GM21717 (cell line): ENCODE data around the gene LBX2.
"Not testable (repeated sequence)": the region's sequence is repeated elsewhere in the genome, so short reads cannot be mapped to it uniquely, and the experiment has no call there.

Source experiments
- ATAC-seq: cut with Tn5 transposase; IDR thresholded peaks from one replicate; pipeline ENCODE4 v1.9.1; 2021; ENCODE audit warnings: mild to moderate bottlenecking, moderate library complexity; ENCODE audit not compliant: unreplicated experiment

The LBX2 gene

GRCh38 chr2:74486141-74486540 is 13.3 kb downstream of the LBX2 start:
- no peak for ATAC-seq

GRCh38 chr2:74483675-74484164 is 15.7 kb downstream of the LBX2 start:
- not testable (repeated sequence) for ATAC-seq

DNA sequence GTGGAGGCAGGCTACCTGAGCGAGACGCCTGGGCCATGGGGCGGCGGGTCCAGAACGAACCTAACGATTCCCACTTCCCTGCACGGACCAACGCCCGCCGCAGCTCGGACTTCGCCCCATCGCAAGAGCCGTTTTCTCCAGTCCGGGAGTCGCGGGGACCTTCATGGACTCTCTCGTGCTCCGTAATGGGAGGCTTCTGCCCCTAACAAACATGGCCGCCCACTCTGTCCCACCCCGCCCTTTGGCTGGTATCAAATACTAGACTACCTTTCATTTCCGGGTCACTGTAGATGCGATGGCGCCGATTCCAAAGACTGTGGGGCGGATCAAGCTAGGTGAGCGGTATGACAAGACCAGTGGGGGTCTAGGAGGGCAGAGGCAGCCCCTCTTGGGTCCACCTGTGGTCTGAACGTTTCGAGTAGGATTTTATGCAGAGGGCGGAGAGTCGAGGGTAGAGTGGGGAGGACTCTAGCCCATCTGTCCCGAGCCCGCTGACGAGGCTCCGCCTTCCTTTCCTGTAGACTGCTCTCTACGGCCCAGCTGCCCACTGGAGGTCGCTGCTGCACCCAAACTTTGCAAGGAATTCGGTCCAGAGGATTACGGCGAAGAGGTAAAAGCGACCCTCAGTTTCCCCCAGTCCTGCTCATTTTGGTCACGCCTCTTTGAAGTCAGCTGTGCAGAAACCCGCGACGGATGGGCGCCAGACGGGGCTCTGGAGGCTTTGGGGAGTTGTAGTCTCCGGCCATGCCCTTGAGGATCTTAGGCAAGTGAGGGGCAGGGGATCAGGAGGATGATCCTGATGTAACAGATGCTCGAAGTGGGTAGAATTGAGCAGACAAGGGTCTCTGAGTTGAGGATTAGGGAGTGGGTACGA is 16.4 kb downstream of the LBX2 start, which contains the start of the genes CCDC142 and TTC31:
TSS of gene CCDC142 (minus strand) at position 198 of the 874 bp plus-strand sequence. CDS start at position 37, 161 bp downstream.
TSS of gene TTC31 (plus strand) at position 281 of the 874 bp plus-strand sequence. CDS start at position 296, 15 bp downstream.
- peak; percentile 88 for ATAC-seq

DNA sequence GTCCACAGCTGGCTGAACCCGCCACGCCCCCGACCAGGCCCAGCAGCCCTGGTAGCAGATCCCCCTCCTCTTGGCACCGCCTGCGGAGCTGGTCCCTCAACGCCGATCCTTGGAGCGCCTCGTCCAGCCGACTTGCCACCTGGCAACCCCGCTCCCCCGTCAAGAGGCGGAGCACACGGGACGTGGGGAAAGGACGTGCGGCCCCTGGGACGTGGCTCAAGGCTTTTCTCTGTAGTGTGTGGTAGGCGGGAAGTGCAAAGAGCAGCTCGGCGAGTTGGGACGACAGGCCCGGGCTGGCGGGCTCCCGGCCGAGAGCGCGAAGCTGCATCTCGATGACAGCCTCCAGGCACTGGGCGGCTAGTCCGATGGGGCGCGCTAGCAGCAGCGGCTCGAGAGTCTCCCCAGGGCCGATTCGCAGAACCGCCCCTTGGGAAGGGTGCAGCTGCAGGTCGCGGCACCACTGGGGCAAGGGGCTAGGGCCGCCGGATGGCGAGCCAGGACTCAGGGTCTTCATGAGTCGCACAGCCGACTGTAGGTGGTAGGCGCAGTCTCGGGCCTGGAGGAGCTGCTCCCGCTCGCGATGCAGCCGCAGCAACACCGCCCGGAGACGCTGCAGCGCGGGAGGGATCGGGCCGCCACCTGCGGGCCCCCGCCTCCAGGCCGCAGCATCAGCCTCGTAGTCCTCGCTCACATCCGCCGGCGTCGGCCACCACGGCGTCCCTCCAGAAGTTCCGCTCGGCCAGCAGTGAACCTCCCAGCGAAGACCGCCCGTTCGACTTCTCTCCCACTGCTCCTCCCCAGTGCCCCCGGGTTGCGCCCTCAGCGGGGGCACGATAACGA is 17.2 kb downstream of the LBX2 start:
- peak; percentile 36 for ATAC-seq

DNA sequence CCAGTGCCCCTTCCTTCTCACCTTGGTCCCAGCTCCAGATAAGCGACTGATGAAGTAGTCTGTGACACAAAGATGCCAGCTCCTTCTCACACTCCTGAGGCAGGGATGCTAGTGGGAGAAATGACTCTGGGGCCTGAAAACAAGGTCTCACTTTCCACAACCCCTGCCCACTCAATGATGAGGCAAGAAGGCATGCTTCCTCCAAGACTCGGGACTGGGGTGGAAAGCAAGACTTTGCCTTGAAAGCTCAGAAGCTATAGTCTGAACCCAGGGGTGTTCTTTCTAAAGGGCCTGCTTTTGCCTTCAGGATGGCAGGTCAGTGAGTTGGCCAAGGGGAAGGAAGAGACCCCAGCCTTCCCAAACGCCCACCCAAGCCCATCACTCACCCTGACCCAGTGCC is 18.0 kb downstream of the LBX2 start:
- ATAC-seq = no peak

DNA sequence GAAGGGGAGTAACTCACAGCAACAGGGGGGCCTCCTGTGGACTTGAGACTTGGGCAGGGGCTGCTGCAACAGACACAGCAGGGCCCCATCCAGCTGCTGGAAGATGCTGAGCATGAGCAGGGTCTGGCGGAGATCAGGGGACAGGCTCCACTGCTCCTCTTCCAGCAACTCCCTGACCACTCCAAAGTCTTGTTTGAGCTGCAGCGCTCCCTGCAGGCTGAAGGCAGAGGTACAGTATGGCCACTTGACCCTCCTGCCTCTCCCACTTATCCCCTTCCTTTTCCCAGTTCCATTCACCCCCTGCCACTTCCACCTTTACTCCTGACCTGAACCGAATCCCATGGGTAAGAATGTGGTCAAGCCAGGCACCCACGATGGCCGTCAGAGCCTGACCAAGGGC is 24.5 kb downstream of the LBX2 start:
- ATAC-seq = no peak

DNA sequence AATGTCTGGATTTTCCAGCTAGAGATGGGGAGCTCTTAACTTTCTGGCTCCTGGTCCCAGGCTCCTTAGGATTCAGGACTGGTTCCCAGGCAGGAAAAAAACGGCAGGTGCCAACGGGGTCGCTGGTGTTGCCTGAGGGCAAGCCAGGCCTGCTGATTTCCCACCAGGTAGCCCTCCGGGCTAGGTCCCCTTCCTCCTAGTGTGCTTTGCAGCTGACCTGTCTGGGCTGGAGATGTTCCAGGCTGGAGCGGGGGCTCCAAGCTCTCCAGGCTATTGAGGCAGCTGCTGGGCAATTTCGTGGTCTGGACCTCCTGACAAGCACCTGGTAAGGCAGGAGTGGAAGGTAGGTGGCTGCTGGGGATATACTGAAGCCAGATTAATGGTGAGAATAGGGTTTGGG is 24.9 kb downstream of the LBX2 start:
- no peak for ATAC-seq

- no peak for ATAC-seq
Measured at GRCh38 chr2:74472945-74473258, 26.5 kb downstream of the LBX2 start.

- ATAC-seq = peak; percentile 78
Measured at GRCh38 chr2:74472086-74472944, 27.1 kb downstream of the LBX2 start, which contains the start of gene MRPL53. TSS of gene MRPL53 (minus strand) at chr2:74472680. CDS start at chr2:74472660, 20 bp downstream.

- ATAC-seq = no peak
Measured at GRCh38 chr2:74471332-74472065, 27.9 kb downstream of the LBX2 start.

GRCh38 chr2:74470742-74471141 is 28.7 kb downstream of the LBX2 start:
- not testable (repeated sequence) for ATAC-seq

- no peak for ATAC-seq
Measured at GRCh38 chr2:74464406-74464805, 35.0 kb downstream of the LBX2 start.

- no peak for ATAC-seq
Measured at GRCh38 chr2:74462786-74463105, 36.7 kb downstream of the LBX2 start.

DNA sequence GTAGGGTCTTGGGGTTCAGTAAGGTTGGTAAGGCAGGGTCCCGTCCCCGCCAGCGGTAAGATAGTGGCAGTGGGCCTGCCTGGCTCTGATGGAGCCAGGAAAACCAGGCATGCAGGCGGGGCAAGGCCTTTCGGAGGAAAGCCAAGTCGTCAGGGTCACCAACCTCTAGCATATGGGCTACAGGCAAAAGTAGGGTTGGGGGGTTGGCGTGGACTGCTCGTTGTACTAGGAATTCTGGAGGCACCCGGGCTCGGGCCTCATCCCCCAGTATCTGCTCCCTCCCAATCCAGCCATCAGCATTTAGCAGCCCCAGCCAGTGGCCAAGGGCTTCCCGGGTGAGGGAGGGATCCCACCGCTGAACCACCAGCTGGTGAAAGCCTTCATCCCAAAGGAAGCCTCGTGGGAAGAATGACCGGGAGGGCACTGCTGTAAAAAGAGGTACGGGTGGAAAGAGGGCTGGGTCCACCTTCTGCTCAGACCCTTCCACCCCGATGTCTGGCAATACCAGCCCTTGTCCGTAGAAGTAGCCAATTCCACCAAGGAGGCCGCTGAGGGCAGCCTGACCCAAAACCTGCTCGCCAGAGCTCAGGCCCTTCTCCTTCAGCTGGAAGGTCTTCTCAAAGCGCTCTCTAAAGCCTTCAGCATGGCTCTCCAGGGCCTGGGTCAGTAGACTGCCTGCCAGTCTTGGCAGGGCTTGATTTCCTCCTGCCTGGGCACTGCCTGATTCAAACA is 37.2 kb downstream of the LBX2 start:
- no peak for ATAC-seq

GRCh38 chr2:74461187-74462053 is 38.0 kb downstream of the LBX2 start:
- no peak for ATAC-seq

DNA sequence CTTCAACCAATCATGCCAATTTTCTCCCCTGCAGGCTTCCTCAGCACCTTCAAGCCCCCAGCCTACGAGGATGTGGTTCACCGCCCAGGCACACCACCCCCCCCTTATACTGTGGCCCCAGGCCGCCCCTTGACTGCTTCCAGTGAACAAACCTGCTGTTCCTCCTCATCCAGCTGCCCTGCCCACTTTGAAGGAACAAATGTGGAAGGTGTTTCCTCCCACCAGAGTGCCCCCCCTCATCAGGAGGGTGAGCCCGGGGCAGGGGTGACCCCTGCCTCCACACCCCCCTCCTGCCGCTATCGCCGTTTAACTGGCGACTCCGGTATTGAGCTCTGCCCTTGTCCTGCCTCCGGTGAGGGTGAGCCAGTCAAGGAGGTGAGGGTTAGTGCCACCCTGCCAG is 39.2 kb downstream of the LBX2 start:
- ATAC-seq = not testable (repeated sequence)

GRCh38 chr2:74459503-74460118 is 39.8 kb downstream of the LBX2 start:
- not testable (repeated sequence) for ATAC-seq

DNA sequence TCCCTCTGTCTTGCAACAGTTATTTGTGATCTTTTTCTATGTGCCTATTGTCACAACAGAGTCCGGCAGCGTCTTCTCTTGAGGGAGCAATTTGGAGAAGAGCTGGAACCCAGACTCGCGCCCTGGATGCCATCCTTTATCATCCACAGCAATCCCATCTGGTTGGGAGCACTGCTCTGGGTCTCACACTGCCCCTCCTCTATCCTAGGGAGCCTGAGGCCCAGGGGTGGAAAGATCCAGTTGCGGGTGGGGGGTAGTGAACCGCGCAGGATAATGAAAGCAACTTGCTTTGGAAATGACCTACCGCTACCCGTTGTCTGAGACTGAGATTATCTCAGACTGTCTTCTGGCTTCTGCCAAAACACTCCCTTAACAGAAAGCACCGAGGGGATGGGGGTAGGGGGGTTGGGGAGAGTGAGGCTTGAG is 40.5 kb downstream of the LBX2 start:
- no peak for ATAC-seq
